ENCODE results near the gene MR1. TPM values are rescaled to one million over a fixed set of nuclear protein-coding genes. Genes with fewer than 3 reads are reported as not detected.

Gene MR1
- total RNA-seq, 1 experiment from 2014 or later: 0.24 TPM

Other genes starting within 250 kb of the MR1 start
- 59.9 and 63.1 TPM in 2 replicates for gene KIAA1614, start 121.1 kb upstream of the MR1 start, total RNA-seq (2014; rRNA removed; shearing (Covaris generic))
- 28.2 and 29.7 TPM in 2 replicates for gene STX6, start 11.1 kb upstream of the MR1 start, total RNA-seq (2014; rRNA removed; shearing (Covaris generic))
- 30.3 and 31.9 TPM in 2 replicates for gene IER5, start 54.7 kb downstream of the MR1 start, total RNA-seq (2014; rRNA removed; shearing (Covaris generic))

Data from SJCRH30 (cell line).